ENCODE data around the gene CELF4. TPM values are rescaled to one million over a fixed set of nuclear protein-coding genes. Genes with fewer than 3 reads are reported as not detected.

Gene CELF4
- polyA plus RNA-seq, 1 donor (not counting 4 experiments of a cell fraction or from before 2014, with no cell fraction given), result not detected

GRCh38 chr18:37496568-37496967 is 69.0 kb downstream of the CELF4 start:
- Histone ChIP-seq H3K4me2 (ENCODE audit: control insufficient read depth, extremely low read depth, insufficient read depth, low read depth, low read length) (no peak overlapping the region), H2AFZ (ENCODE audit: control insufficient read depth, low read length) (no peak overlapping the region), H3K9ac (ENCODE audit: control insufficient read depth, extremely low read depth, insufficient read depth, low read length) (no peak overlapping the region), H4K20me1 (ENCODE audit: control insufficient read depth, extremely low read depth, insufficient read depth, low read length) (no peaks in the 10 kb centered on the region), H3K4me3 (ENCODE audit: control insufficient read depth in 2 of 3, extremely low read depth in 1 of 3, insufficient read depth in 2 of 3, low read depth in 1 of 3, low read length in 3 of 3) (no peak overlapping the region), H3K79me2 (ENCODE audit: control insufficient read depth, insufficient read depth, low read length) (no peaks in the 10 kb centered on the region), H3K27me3 (ENCODE audit: control insufficient read depth, extremely low read depth, insufficient read depth, low read length) (no peaks in the 10 kb centered on the region), H3K9me1 (ENCODE audit: control insufficient read depth, extremely low read depth, insufficient read depth, low read length) (no peaks in the 10 kb centered on the region), H3K36me3 (ENCODE audit: control insufficient read depth in 2 of 2, extremely low read depth in 1 of 2, insufficient read depth in 2 of 2, low read length in 2 of 2) (no peaks in the 10 kb centered on the region), H3K4me1 (ENCODE audit: control insufficient read depth, extremely low read depth, insufficient read depth, low read length) (peaks cover 6% of the 10 kb centered on the region), H3K27ac (ENCODE audit: control insufficient read depth, insufficient read depth, low read length) (no peak overlapping the region), H3K9me3 (ENCODE audit: control insufficient read depth, low read depth, low read length) (no peaks in the 10 kb centered on the region)
- no peak for FAIRE-seq
- TF ChIP-seq EZH2 (IDR thresholded peaks at IDR 0.05; ENCODE audit: low read length), result no peak
- TF ChIP-seq, protein P1, sequence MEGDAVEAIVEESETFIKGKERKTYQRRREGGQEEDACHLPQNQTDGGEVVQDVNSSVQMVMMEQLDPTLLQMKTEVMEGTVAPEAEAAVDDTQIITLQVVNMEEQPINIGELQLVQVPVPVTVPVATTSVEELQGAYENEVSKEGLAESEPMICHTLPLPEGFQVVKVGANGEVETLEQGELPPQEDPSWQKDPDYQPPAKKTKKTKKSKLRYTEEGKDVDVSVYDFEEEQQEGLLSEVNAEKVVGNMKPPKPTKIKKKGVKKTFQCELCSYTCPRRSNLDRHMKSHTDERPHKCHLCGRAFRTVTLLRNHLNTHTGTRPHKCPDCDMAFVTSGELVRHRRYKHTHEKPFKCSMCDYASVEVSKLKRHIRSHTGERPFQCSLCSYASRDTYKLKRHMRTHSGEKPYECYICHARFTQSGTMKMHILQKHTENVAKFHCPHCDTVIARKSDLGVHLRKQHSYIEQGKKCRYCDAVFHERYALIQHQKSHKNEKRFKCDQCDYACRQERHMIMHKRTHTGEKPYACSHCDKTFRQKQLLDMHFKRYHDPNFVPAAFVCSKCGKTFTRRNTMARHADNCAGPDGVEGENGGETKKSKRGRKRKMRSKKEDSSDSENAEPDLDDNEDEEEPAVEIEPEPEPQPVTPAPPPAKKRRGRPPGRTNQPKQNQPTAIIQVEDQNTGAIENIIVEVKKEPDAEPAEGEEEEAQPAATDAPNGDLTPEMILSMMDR (optimal IDR thresholded peaks at IDR 0.05 in 1 of 3, IDR thresholded peaks at IDR 0.05 in 1 of 3, conservative IDR thresholded peaks at IDR 0.05 in 1 of 3; ENCODE audit: extremely low read depth in 1 of 3, insufficient read depth in 2 of 3, low read length in 3 of 3), result no peak
- dilution Hi-C loops (cut with MboI; ENCODE audit: extremely low pct_ligation_motif_present, low sequenced_read_pairs), result no loop called here
- no peak for DNase-seq (ENCODE audit: low read depth, low spot score)

- Histone ChIP-seq H3K4me2 (ENCODE audit: control insufficient read depth, extremely low read depth, insufficient read depth, low read depth, low read length) (no peak overlapping the region), H3K36me3 (ENCODE audit: control insufficient read depth in 2 of 2, extremely low read depth in 1 of 2, insufficient read depth in 2 of 2, low read length in 2 of 2) (no peaks in the 10 kb centered on the region), H3K4me1 (ENCODE audit: control insufficient read depth, extremely low read depth, insufficient read depth, low read length) (no peaks in the 10 kb centered on the region), H3K9me3 (ENCODE audit: control insufficient read depth, low read depth, low read length) (no peaks in the 10 kb centered on the region), H3K9me1 (ENCODE audit: control insufficient read depth, extremely low read depth, insufficient read depth, low read length) (no peaks in the 10 kb centered on the region), H3K27ac (ENCODE audit: control insufficient read depth, insufficient read depth, low read length) (no peak overlapping the region), H3K9ac (ENCODE audit: control insufficient read depth, extremely low read depth, insufficient read depth, low read length) (no peak overlapping the region), H2AFZ (ENCODE audit: control insufficient read depth, low read length) (no peak overlapping the region), H3K27me3 (ENCODE audit: control insufficient read depth, extremely low read depth, insufficient read depth, low read length) (no peaks in the 10 kb centered on the region), H3K79me2 (ENCODE audit: control insufficient read depth, insufficient read depth, low read length) (no peaks in the 10 kb centered on the region), H4K20me1 (ENCODE audit: control insufficient read depth, extremely low read depth, insufficient read depth, low read length) (no peaks in the 10 kb centered on the region), H3K4me3 (ENCODE audit: control insufficient read depth in 2 of 3, extremely low read depth in 1 of 3, insufficient read depth in 2 of 3, low read depth in 1 of 3, low read length in 3 of 3) (no peak overlapping the region)
- no peak for FAIRE-seq
- DNase-seq (ENCODE audit: low read depth, low spot score), result no peak
- TF ChIP-seq, protein P1 (optimal IDR thresholded peaks at IDR 0.05 in 1 of 3, IDR thresholded peaks at IDR 0.05 in 1 of 3, conservative IDR thresholded peaks at IDR 0.05 in 1 of 3; ENCODE audit: extremely low read depth in 1 of 3, insufficient read depth in 2 of 3, low read length in 3 of 3), result no peak
- dilution Hi-C loops (cut with MboI; ENCODE audit: extremely low pct_ligation_motif_present, low sequenced_read_pairs), result no loop called here
These were observed 70.2 kb downstream of the CELF4 start for GRCh38 chr18:37495354-37495753.

Data from keratinocyte (primary cell).